SK-N-SH treated with all-trans-retinoic acid at 6 μM for 48 hours (cell line): ENCODE results near the gene SGF29.

Experiments
- ATAC-seq: fragments of 200-7000 bp; cut with Tn5 transposase; 3 replicates; pipeline ENCODE4 v1.9.1; 2020; ENCODE audit warnings: mild to moderate bottlenecking, moderate library complexity
- ARNTL ChIP-seq: fragments of 450-650 bp; formaldehyde crosslinking; IDR thresholded peaks from 2 replicates; pipeline ENCODE4 v1.5.0; 2020; ENCODE audit warnings: low read depth, mild to moderate bottlenecking, moderate library complexity, borderline replicate concordance
- BACH2 ChIP-seq: fragments of 250-450 bp; sonication (Bioruptor Pico); IDR thresholded peaks from 2 replicates; pipeline ENCODE4 v1.9.0; 2021; ENCODE audit warnings: mild to moderate bottlenecking, borderline replicate concordance
- CSDC2 ChIP-seq: fragments of 250-450 bp; sonication (Bioruptor Pico); IDR thresholded peaks from 2 replicates; pipeline ENCODE4 v1.5.0; 2020; ENCODE audit warnings: mild to moderate bottlenecking, moderate library complexity
- ESRRG ChIP-seq: fragments of 250-450 bp; sonication (Bioruptor Pico); IDR thresholded peaks from 2 replicates; pipeline ENCODE4 v1.6.1; 2021; ENCODE audit warnings: mild to moderate bottlenecking
- GLIS3 ChIP-seq: fragments of 250-450 bp; sonication (Bioruptor Pico); IDR thresholded peaks from 2 replicates; pipeline ENCODE4 v1.5.0; 2020; ENCODE audit warnings: mild to moderate bottlenecking, moderate library complexity
- ISL1 ChIP-seq: fragments of 250-450 bp; sonication (Bioruptor Pico); IDR thresholded peaks from 2 replicates; pipeline ENCODE4 v2.1.2; 2022; ENCODE audit warnings: mild to moderate bottlenecking, moderate library complexity
- PPARA ChIP-seq: fragments of 250-450 bp; sonication (Bioruptor Pico); IDR thresholded peaks from 2 replicates; pipeline ENCODE4 v1.5.0; 2020; ENCODE audit warnings: mild to moderate bottlenecking, borderline replicate concordance
- SNAI2 ChIP-seq: fragments of 250-450 bp; sonication (Bioruptor Pico); IDR thresholded peaks from 2 replicates; pipeline ENCODE4 v1.5.0; 2020; ENCODE audit warnings: mild to moderate bottlenecking, moderate library complexity
- TCF4 ChIP-seq: fragments of 250-450 bp; sonication (Bioruptor Pico); IDR thresholded peaks from 2 replicates; pipeline ENCODE4 v1.8.0; 2021; ENCODE audit warnings: mild to moderate bottlenecking, moderate library complexity, borderline replicate concordance
- TOX ChIP-seq: fragments of 250-450 bp; sonication (Bioruptor Pico); IDR thresholded peaks from 2 replicates; pipeline ENCODE4 v1.8.0; 2021; ENCODE audit warnings: mild to moderate bottlenecking, moderate library complexity, borderline replicate concordance
- ZC3H10 ChIP-seq: fragments of 250-450 bp; sonication (Bioruptor Pico); IDR thresholded peaks from 2 replicates; pipeline ENCODE4 v1.5.1; 2021; ENCODE audit warnings: mild to moderate bottlenecking, moderate library complexity
- ZFP3 ChIP-seq: fragments of 250-450 bp; sonication (Bioruptor Pico); IDR thresholded peaks from 2 replicates; pipeline ENCODE4 v1.5.0; 2020; ENCODE audit warnings: mild to moderate bottlenecking, moderate library complexity
- ZFP30 ChIP-seq: fragments of 450-650 bp; formaldehyde crosslinking; IDR thresholded peaks from 2 replicates; pipeline ENCODE4 v1.5.0; 2022; ENCODE audit warnings: mild to moderate bottlenecking, moderate library complexity
- ZNF70 ChIP-seq: fragments of 450-650 bp; formaldehyde crosslinking; IDR thresholded peaks from 2 replicates; pipeline ENCODE4 v1.5.0; 2020; ENCODE audit warnings: mild to moderate bottlenecking, moderate library complexity
- ZNF8 ChIP-seq: fragments of 450-650 bp; formaldehyde crosslinking; IDR thresholded peaks from 2 replicates; pipeline ENCODE4 v1.5.0; 2020; ENCODE audit warnings: mild to moderate bottlenecking, moderate library complexity
- TF ChIP-seq, protein P1 (sequence below): fragments of 250-450 bp; sonication (Bioruptor Pico); IDR thresholded peaks from 2 replicates; pipeline ENCODE4 v1.5.0; 2020; ENCODE audit warnings: mild to moderate bottlenecking, moderate library complexity
- TF ChIP-seq, protein P2 (sequence below): fragments of 250-450 bp; sonication (Bioruptor Pico); IDR thresholded peaks from 2 replicates; pipeline ENCODE4 v1.5.1; 2021; ENCODE audit warnings: mild to moderate bottlenecking, moderate library complexity
- TF ChIP-seq, protein P3 (sequence below): fragments of 250-450 bp; sonication (Bioruptor Pico); IDR thresholded peaks from 2 replicates; pipeline ENCODE4 v1.8.0; 2021; ENCODE audit warnings: low read depth, mild to moderate bottlenecking, moderate library complexity, borderline replicate concordance
- TF ChIP-seq, protein P4 (sequence below): fragments of 250-450 bp; sonication (Bioruptor Pico); IDR thresholded peaks from 2 replicates; pipeline ENCODE4 v1.5.1; 2020; ENCODE audit warnings: low read depth, mild to moderate bottlenecking, moderate library complexity

The SGF29 gene

DNA sequence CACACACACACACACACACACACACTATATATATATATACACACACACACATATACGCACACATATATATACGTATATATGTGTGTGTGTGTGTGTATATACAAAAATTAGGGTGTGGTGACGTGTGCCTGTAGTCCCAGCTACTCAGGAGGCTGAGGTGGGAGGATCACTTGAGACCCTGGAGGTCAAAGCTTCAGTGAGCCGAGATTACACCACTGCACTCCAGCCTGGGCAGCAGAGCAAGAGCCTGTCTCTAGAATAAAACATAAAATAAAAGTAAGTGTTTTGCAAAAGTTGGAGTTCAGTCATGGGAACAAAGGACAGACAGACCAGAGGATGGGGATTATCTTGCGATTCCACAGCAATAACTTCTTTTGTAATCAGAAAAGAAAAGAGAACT is 25.7 kb upstream of the SGF29 start:
- ATAC-seq = no peak

DNA sequence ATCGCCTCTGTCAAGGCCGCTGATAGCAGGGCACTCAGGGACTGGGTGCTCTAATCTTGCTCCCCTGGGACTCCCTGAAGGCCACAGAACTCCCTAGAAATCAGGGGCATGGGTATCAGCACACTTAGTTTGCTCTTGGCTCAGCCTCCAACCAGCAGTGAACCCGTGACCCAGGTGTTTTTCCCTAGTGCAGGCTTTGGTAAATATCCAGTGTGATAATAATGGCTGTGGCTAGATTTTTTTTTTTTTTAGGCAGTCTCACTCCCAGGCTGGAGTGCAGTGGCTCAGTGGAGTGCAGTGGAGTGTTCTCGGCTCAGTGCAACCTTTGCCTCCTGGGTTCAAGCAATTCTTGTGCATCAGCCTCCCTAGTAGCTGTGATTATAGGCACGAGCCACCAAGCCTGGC is 25.3 kb upstream of the SGF29 start:
- no peak for ATAC-seq
- TF ChIP-seq ARNTL (CRISPR knock-in tag) (no peak), ZNF8 (CRISPR knock-in tag) (no peak), TOX (no peak), ZC3H10 (no peak), SNAI2 (CRISPR knock-in tag) (no peak), ZFP3 (CRISPR knock-in tag) (no peak), CSDC2 (CRISPR knock-in tag) (no peak), ISL1 (CRISPR knock-in tag) (no peak), BACH2 (CRISPR knock-in tag) (no peak)
- TF ChIP-seq, protein P1, sequence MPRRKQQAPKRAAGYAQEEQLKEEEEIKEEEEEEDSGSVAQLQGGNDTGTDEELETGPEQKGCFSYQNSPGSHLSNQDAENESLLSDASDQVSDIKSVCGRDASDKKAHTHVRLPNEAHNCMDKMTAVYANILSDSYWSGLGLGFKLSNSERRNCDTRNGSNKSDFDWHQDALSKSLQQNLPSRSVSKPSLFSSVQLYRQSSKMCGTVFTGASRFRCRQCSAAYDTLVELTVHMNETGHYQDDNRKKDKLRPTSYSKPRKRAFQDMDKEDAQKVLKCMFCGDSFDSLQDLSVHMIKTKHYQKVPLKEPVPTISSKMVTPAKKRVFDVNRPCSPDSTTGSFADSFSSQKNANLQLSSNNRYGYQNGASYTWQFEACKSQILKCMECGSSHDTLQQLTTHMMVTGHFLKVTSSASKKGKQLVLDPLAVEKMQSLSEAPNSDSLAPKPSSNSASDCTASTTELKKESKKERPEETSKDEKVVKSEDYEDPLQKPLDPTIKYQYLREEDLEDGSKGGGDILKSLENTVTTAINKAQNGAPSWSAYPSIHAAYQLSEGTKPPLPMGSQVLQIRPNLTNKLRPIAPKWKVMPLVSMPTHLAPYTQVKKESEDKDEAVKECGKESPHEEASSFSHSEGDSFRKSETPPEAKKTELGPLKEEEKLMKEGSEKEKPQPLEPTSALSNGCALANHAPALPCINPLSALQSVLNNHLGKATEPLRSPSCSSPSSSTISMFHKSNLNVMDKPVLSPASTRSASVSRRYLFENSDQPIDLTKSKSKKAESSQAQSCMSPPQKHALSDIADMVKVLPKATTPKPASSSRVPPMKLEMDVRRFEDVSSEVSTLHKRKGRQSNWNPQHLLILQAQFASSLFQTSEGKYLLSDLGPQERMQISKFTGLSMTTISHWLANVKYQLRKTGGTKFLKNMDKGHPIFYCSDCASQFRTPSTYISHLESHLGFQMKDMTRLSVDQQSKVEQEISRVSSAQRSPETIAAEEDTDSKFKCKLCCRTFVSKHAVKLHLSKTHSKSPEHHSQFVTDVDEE (CRISPR knock-in tag) = no peak
- TF ChIP-seq, protein P2, sequence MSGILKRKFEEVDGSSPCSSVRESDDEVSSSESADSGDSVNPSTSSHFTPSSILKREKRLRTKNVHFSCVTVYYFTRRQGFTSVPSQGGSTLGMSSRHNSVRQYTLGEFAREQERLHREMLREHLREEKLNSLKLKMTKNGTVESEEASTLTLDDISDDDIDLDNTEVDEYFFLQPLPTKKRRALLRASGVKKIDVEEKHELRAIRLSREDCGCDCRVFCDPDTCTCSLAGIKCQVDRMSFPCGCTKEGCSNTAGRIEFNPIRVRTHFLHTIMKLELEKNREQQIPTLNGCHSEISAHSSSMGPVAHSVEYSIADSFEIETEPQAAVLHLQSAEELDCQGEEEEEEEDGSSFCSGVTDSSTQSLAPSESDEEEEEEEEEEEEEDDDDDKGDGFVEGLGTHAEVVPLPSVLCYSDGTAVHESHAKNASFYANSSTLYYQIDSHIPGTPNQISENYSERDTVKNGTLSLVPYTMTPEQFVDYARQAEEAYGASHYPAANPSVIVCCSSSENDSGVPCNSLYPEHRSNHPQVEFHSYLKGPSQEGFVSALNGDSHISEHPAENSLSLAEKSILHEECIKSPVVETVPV (CRISPR knock-in tag) = no peak
- TF ChIP-seq, protein P3, sequence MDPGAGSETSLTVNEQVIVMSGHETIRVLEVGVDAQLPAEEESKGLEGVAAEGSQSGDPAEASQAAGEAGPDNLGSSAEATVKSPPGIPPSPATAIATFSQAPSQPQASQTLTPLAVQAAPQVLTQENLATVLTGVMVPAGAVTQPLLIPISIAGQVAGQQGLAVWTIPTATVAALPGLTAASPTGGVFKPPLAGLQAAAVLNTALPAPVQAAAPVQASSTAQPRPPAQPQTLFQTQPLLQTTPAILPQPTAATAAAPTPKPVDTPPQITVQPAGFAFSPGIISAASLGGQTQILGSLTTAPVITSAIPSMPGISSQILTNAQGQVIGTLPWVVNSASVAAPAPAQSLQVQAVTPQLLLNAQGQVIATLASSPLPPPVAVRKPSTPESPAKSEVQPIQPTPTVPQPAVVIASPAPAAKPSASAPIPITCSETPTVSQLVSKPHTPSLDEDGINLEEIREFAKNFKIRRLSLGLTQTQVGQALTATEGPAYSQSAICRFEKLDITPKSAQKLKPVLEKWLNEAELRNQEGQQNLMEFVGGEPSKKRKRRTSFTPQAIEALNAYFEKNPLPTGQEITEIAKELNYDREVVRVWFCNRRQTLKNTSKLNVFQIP (CRISPR knock-in tag) = no peak
- TF ChIP-seq, protein P4, sequence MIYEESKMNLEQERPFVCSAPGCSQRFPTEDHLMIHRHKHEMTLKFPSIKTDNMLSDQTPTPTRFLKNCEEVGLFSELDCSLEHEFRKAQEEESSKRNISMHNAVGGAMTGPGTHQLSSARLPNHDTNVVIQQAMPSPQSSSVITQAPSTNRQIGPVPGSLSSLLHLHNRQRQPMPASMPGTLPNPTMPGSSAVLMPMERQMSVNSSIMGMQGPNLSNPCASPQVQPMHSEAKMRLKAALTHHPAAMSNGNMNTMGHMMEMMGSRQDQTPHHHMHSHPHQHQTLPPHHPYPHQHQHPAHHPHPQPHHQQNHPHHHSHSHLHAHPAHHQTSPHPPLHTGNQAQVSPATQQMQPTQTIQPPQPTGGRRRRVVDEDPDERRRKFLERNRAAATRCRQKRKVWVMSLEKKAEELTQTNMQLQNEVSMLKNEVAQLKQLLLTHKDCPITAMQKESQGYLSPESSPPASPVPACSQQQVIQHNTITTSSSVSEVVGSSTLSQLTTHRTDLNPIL = no peak

More for the DNA sequence above, 25.7 kb upstream of the SGF29 start:
- TF ChIP-seq, protein P2 (CRISPR knock-in tag) = no peak
- no peak for TF ChIP-seq ZFP30
- TF ChIP-seq ISL1 (CRISPR knock-in tag) = no peak
- TF ChIP-seq ESRRG (CRISPR knock-in tag) = no peak
- no peak for TF ChIP-seq CSDC2 (CRISPR knock-in tag)
- no peak for TF ChIP-seq GLIS3 (CRISPR knock-in tag)
- TF ChIP-seq BACH2 (CRISPR knock-in tag) = no peak
- no peak for TF ChIP-seq ZNF70 (CRISPR knock-in tag)
- TF ChIP-seq, all 23 proteins: peak for 0

DNA sequence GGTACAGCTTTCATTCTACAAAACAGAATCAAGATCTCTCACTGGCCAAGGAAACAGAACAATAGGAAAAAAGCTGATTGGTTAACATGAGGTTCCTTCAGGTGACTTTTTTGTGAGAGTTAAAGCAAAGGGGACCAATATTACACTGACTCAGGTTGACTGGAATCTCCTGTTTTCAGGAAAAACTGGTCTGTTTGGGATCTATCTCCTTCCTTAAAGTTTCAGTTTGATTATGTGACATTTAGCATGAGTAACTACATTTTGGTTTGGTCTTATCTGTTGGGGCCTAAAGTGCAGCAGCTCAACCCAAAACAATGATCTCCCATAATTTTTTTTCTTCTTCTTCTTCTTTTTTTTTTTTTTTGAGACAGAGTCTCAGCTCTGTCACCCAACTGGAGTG is 24.6 kb upstream of the SGF29 start:
- no peak for TF ChIP-seq GLIS3 (CRISPR knock-in tag)
- TF ChIP-seq, protein P4 = no peak
- TF ChIP-seq PPARA (CRISPR knock-in tag) = no peak
- TF ChIP-seq TOX = no peak
- TF ChIP-seq CSDC2 (CRISPR knock-in tag) = no peak
- TF ChIP-seq, protein P3 (CRISPR knock-in tag) = no peak
- TF ChIP-seq TCF4 (CRISPR knock-in tag) = no peak
- no peak for TF ChIP-seq ZNF70 (CRISPR knock-in tag)
- TF ChIP-seq SNAI2 (CRISPR knock-in tag) = no peak
- no peak for TF ChIP-seq BACH2 (CRISPR knock-in tag)
- no peak for ATAC-seq
